ENCODE data around the gene MTMR2. TPM values are rescaled to one million over a fixed set of nuclear protein-coding genes. Genes with fewer than 3 reads are reported as not detected.

Gene MTMR2
- total RNA-seq, 1 donor from 2014 or later, result 32.6 TPM

DNA sequence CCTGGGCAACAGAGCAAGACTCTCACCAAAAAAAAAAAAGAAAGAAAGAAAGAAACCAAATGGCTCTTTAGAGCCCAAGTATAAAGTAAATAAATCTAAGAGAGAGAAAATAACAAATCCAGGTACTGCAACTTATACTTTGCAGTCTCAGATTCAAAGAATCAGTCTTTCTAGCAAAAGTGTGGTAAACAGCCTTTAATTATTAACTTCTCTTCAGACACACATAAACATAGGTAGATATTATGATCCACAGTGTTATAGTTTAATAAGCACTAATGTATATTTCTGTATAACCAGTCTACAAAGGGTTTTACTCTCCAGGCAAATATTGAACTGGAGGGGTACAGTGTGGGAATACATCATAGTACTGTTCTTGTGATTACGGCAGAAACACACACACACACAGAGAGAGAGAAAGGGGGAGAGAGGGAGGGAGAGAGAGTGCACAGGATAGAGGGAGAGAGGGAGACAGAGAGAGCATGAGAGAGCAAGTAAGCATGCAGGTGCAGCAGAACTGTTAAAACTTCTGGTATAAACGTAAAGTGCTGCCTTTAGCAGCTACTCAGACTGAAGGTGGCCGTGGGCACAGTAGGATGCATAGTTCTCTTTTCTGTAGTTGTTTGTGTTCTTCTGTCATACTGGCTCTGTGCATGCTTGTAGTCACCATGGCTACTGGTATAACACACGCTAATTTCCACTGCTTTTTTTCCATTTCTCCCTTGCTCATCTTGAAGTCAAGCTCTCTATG, 32.3 kb downstream of the MTMR2 start:
- no peak overlapping the region for H3K4me3 ChIP-seq (ENCODE audit: low read depth, low read length)
- TF ChIP-seq, protein P1, sequence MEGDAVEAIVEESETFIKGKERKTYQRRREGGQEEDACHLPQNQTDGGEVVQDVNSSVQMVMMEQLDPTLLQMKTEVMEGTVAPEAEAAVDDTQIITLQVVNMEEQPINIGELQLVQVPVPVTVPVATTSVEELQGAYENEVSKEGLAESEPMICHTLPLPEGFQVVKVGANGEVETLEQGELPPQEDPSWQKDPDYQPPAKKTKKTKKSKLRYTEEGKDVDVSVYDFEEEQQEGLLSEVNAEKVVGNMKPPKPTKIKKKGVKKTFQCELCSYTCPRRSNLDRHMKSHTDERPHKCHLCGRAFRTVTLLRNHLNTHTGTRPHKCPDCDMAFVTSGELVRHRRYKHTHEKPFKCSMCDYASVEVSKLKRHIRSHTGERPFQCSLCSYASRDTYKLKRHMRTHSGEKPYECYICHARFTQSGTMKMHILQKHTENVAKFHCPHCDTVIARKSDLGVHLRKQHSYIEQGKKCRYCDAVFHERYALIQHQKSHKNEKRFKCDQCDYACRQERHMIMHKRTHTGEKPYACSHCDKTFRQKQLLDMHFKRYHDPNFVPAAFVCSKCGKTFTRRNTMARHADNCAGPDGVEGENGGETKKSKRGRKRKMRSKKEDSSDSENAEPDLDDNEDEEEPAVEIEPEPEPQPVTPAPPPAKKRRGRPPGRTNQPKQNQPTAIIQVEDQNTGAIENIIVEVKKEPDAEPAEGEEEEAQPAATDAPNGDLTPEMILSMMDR (conservative IDR thresholded peaks at IDR 0.05; ENCODE audit: low read depth, low read length), result no peak
- no peak for DNase-seq (ENCODE audit: low read depth)

DNA sequence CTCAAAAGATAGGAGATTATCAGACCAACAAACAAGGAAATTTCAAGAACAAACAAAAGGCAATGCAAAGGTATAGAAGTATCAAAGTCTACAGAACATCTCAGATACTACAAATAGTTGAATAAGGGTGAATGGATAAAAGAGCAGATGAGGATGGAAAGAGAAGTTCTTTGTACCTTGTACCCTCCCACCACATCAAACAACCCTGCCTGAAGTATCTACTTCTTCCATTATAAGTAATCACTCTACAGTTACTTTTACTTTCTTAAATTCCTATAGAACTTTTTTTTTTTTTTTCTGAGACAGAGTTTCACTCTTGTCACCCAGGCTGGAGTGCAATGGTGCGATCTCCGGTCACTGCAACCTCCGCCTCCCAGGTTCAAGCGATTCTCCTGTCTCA, 35.1 kb downstream of the MTMR2 start:
- no peak overlapping the region for H3K4me3 ChIP-seq (ENCODE audit: low read depth, low read length)
- TF ChIP-seq, protein P1 (conservative IDR thresholded peaks at IDR 0.05; ENCODE audit: low read depth, low read length), result no peak
- DNase-seq (ENCODE audit: low read depth), result no peak

DNA sequence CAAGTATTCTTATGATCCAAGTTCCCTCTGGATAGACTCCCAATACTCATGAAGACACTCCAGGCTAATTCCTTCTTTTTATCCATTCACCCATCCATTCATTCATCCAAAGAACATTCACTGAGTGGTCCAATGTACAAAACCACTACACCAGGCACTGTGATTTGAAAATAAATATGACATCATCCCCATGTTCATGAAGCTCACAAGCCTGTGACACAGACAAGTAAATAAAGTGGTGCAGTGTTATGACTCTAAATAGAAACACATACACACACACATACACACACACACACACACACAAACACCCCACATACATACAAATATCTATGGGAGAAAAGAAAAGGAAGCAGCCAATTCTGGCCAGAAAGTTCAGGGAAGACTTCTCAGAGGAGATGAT, 35.5 kb downstream of the MTMR2 start:
- TF ChIP-seq, protein P1 (conservative IDR thresholded peaks at IDR 0.05; ENCODE audit: low read depth, low read length), result no peak
- no peak overlapping the region for H3K4me3 ChIP-seq (ENCODE audit: low read depth, low read length)

DNA sequence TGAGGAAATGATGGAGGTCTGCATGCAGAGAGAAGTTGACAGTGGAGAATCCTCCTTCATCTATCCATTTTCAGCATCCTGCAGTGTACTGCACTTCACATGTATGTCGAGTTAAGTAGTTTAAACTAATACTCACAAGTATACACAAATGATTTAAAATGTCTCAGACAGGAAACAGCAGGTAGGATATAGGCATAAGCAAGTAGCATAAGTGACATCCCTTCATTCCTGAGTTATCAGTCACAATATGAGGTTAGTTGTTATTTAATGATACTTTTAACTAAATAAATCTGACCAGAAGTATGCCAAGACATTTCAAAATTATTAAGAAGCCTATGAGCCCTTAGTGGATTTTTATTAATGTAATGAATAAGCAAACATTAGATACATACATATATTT, 37.4 kb downstream of the MTMR2 start:
- no peak overlapping the region for H3K4me3 ChIP-seq (ENCODE audit: low read depth, low read length)
- no peak for DNase-seq (ENCODE audit: low read depth)
- TF ChIP-seq, protein P1 (conservative IDR thresholded peaks at IDR 0.05; ENCODE audit: low read depth, low read length), result no peak

More for the DNA sequence above, 35.5 kb downstream of the MTMR2 start:
- DNase-seq (ENCODE audit: low read depth), result no peak

DNA sequence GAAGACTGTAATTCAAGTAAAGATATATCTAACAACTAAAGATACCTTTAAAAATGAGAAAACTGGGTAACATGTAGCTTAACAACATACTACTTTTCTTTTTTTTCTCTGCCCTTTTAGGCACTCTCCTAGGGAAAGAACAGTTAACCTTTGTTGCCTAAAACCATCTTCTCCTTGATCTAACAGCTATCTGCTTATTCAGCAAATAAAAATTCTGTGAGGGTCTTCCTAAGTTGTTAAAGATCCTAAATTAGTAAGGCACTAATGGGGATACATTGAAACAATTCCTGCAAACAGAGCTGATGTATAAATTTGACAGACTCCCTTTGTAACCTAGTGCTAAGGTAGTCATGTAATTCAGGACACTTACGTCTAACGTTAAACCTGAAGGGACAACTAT, 39.1 kb downstream of the MTMR2 start:
- DNase-seq (ENCODE audit: low read depth), result no peak
- TF ChIP-seq, protein P1 (conservative IDR thresholded peaks at IDR 0.05; ENCODE audit: low read depth, low read length), result no peak

DNA sequence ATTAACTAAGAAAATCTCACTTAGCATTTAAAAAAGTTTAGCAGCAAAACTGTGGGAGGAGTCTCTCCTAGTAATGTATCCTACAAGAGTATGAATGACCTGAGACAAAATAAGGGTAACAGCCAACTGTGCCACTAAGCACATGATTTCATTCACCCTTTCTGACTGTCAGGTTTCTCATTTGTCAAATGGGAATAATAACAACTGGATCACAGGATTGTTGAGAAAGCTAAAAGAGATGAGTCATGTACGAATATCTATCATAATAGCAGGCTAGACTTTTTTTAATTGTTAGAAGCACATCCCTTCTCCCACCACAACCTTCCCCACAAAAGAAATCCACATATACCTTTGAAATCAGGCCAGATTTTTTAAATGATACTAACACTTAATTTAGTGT, 39.5 kb downstream of the MTMR2 start:
- TF ChIP-seq, protein P1 (conservative IDR thresholded peaks at IDR 0.05; ENCODE audit: low read depth, low read length), result no peak
- H3K4me3 ChIP-seq (ENCODE audit: low read depth, low read length), result no peak overlapping the region
- DNase-seq (ENCODE audit: low read depth), result peak; percentile 53

More for the DNA sequence above, 39.1 kb downstream of the MTMR2 start:
- no peak overlapping the region for H3K4me3 ChIP-seq (ENCODE audit: low read depth, low read length)

DNA sequence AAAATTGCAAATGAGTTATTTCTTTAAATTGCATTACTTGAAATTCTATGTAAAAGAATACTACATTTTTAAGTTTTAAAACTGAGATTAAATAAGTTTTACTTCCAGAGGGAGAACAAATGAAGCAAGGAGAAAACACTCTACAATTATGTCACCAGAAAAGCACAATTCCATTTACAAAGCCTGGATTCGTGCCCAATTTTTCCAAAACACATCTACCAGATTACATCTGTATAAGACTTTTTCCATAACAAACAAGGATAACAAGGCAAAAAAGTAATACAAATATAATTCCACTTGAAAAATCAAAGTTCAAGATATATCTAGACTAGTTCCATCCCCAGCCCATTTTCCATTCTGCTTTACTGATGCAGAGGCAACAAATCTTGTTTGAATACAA, 40.5 kb downstream of the MTMR2 start:
- no peak overlapping the region for H3K4me3 ChIP-seq (ENCODE audit: low read depth, low read length)

More for the DNA sequence above, 40.5 kb downstream of the MTMR2 start:
- TF ChIP-seq, protein P1 (conservative IDR thresholded peaks at IDR 0.05; ENCODE audit: low read depth, low read length), result no peak
- no peak for DNase-seq (ENCODE audit: low read depth)

All from epithelial cell of proximal tubule (primary cell).